Measurements from ENCODE around the gene EVPL.

The EVPL gene

GRCh38 chr17:76000016-76000754 is 26.9 kb downstream of the EVPL start:
- POLR2A ChIA-PET: no interaction called here
- Histone ChIP-seq H3K4me3 (ENCODE audit: control insufficient read depth in 1 of 7, extremely low read depth in 1 of 7, insufficient read depth in 4 of 7, low read depth in 2 of 7, low read length in 6 of 7) (no peak overlapping the region), H3K4me1 (ENCODE audit: control extremely low read depth in 1 of 4, control insufficient read depth in 4 of 4, insufficient read depth in 4 of 4, low read length in 3 of 4) (peaks cover 0 to 34% (median 18%) of the 10 kb centered on the region in 4 experiments), H3K36me3 (ENCODE audit: control insufficient read depth in 4 of 4, insufficient read depth in 4 of 4, low read length in 3 of 4) (peaks cover 0 to 26% (median 14%) of the 10 kb centered on the region in 4 experiments), H3K27me3 (replicated peaks in 2 of 5; ENCODE audit: control insufficient read depth in 4 of 5, insufficient read depth in 5 of 5, low read length in 4 of 5) (no peaks in the 10 kb centered on the region), H3K27ac (ENCODE audit: insufficient read depth in 1 of 2, low read depth in 1 of 2, low read length in 2 of 2, poor library complexity in 1 of 2, severe bottlenecking in 2 of 2) (no peak overlapping the region), H3K9me3 (ENCODE audit: control extremely low read depth in 1 of 5, control insufficient read depth in 4 of 5, insufficient read depth in 2 of 5, low read depth in 1 of 5, low read length in 4 of 5) (no peaks in the 10 kb centered on the region)
- CTCF ChIA-PET: interaction anchor here (0.7 to 14.8 kb wide), 16 partner anchors 8 to 282 kb away, joined by 3 to 183 read pairs (median 3); partner anchors contain the start of gene EVPL
- peak; percentile 54 to 73 (median 70) for DNase-seq
- 74% methylated on average over 30 of the region's 31 CpGs for WGBS (ENCODE audit: insufficient coverage)

- Histone ChIP-seq H3K27ac (ENCODE audit: insufficient read depth in 1 of 2, low read depth in 1 of 2, low read length in 2 of 2, poor library complexity in 1 of 2, severe bottlenecking in 2 of 2) (no peak overlapping the region), H3K27me3 (replicated peaks in 2 of 5; ENCODE audit: control insufficient read depth in 4 of 5, insufficient read depth in 5 of 5, low read length in 4 of 5) (no peaks in the 10 kb centered on the region), H3K36me3 (ENCODE audit: control insufficient read depth in 4 of 4, insufficient read depth in 4 of 4, low read length in 3 of 4) (peaks cover 0 to 17% (median 13%) of the 10 kb centered on the region in 4 experiments), H3K4me3 (ENCODE audit: control insufficient read depth in 1 of 7, extremely low read depth in 1 of 7, insufficient read depth in 4 of 7, low read depth in 2 of 7, low read length in 6 of 7) (no peak overlapping the region), H3K9me3 (ENCODE audit: control extremely low read depth in 1 of 5, control insufficient read depth in 4 of 5, insufficient read depth in 2 of 5, low read depth in 1 of 5, low read length in 4 of 5) (no peaks in the 10 kb centered on the region), H3K4me1 (ENCODE audit: control extremely low read depth in 1 of 4, control insufficient read depth in 4 of 4, insufficient read depth in 4 of 4, low read length in 3 of 4) (peaks cover 0 to 33% (median 16%) of the 10 kb centered on the region in 4 experiments)
- no peak for DNase-seq
- ChIA-PET POLR2A (no interaction called here), CTCF (interaction anchor here (0.7 to 14.8 kb wide), 10 partner anchors 8 to 659 kb away, joined by 3 to 183 read pairs (median 4); partner anchors contain the start of gene MRPL38)
- WGBS (ENCODE audit: insufficient coverage): 96% methylated on average over 8 of the region's 9 CpGs
These were observed 28.7 kb downstream of the EVPL start for GRCh38 chr17:75998327-75998795.

- no peaks in the 10 kb centered on the region for H3K27me3 ChIP-seq (replicated peaks in 2 of 5; ENCODE audit: control insufficient read depth in 4 of 5, insufficient read depth in 5 of 5, low read length in 4 of 5)
- WGBS (ENCODE audit: insufficient coverage): 5% methylated on average over 16 of the region's 18 CpGs
- peak overlapping the region; percentile 40 to 76 for H3K27ac ChIP-seq (ENCODE audit: insufficient read depth in 1 of 2, low read depth in 1 of 2, low read length in 2 of 2, poor library complexity in 1 of 2, severe bottlenecking in 2 of 2)
- ChIA-PET POLR2A (interaction anchor here (0.7 to 1.7 kb wide), 3 partner anchors 16 to 97 kb away, joined by 3 to 6 read pairs (median 6); partner anchors contain the start of genes ACOX1 and TEN1), CTCF (interaction anchor here (0.6 to 14.8 kb wide), 9 partner anchors 9 to 402 kb away, joined by 3 to 183 read pairs (median 4); partner anchors contain the start of gene MRPL38)
- peak overlapping the region in 6 of 7 experiments; percentile 13 to 53 (median 36) for H3K4me3 ChIP-seq (ENCODE audit: control insufficient read depth in 1 of 7, extremely low read depth in 1 of 7, insufficient read depth in 4 of 7, low read depth in 2 of 7, low read length in 6 of 7)
- DNase-seq: peak; percentile 52 to 76 (median 71)
- no peaks in the 10 kb centered on the region for H3K9me3 ChIP-seq (ENCODE audit: control extremely low read depth in 1 of 5, control insufficient read depth in 4 of 5, insufficient read depth in 2 of 5, low read depth in 1 of 5, low read length in 4 of 5)
- peaks cover 0 to 11% (median 6%) of the 10 kb centered on the region in 4 experiments for H3K36me3 ChIP-seq (ENCODE audit: control insufficient read depth in 4 of 4, insufficient read depth in 4 of 4, low read length in 3 of 4)
- H3K4me1 ChIP-seq (ENCODE audit: control extremely low read depth in 1 of 4, control insufficient read depth in 4 of 4, insufficient read depth in 4 of 4, low read length in 3 of 4): peaks cover 0 to 33% (median 16%) of the 10 kb centered on the region in 4 experiments
These were observed 30.2 kb downstream of the EVPL start for GRCh38 chr17:75996665-75997590.

GRCh38 chr17:75995385-75995925 is 31.7 kb downstream of the EVPL start:
- peaks cover 0 to 15% (median 8%) of the 10 kb centered on the region in 4 experiments for H3K36me3 ChIP-seq (ENCODE audit: control insufficient read depth in 4 of 4, insufficient read depth in 4 of 4, low read length in 3 of 4)
- POLR2A ChIA-PET: no interaction called here
- CTCF ChIA-PET: interaction anchor here (4.4 to 14.8 kb wide), 3 partner anchors 11 to 90 kb away, joined by 17 to 183 read pairs (median 33); partner anchors contain the start of gene MRPL38

GRCh38 chr17:75994802-75995370 is 32.2 kb downstream of the EVPL start:
- ChIA-PET CTCF (interaction anchor here (4.4 to 14.8 kb wide), 3 partner anchors 11 to 90 kb away, joined by 17 to 183 read pairs (median 33); partner anchors contain the start of gene MRPL38), POLR2A (no interaction called here)
- Histone ChIP-seq H3K4me3 (ENCODE audit: control insufficient read depth in 1 of 7, extremely low read depth in 1 of 7, insufficient read depth in 4 of 7, low read depth in 2 of 7, low read length in 6 of 7) (no peak overlapping the region), H3K4me1 (ENCODE audit: control extremely low read depth in 1 of 4, control insufficient read depth in 4 of 4, insufficient read depth in 4 of 4, low read length in 3 of 4) (peaks cover 0 to 28% (median 16%) of the 10 kb centered on the region in 4 experiments), H3K27me3 (replicated peaks in 2 of 5; ENCODE audit: control insufficient read depth in 4 of 5, insufficient read depth in 5 of 5, low read length in 4 of 5) (no peaks in the 10 kb centered on the region), H3K27ac (ENCODE audit: insufficient read depth in 1 of 2, low read depth in 1 of 2, low read length in 2 of 2, poor library complexity in 1 of 2, severe bottlenecking in 2 of 2) (no peak overlapping the region), H3K9me3 (ENCODE audit: control extremely low read depth in 1 of 5, control insufficient read depth in 4 of 5, insufficient read depth in 2 of 5, low read depth in 1 of 5, low read length in 4 of 5) (no peaks in the 10 kb centered on the region), H3K36me3 (ENCODE audit: control insufficient read depth in 4 of 4, insufficient read depth in 4 of 4, low read length in 3 of 4) (peaks cover 0 to 15% (median 7%) of the 10 kb centered on the region in 4 experiments)
- WGBS (ENCODE audit: insufficient coverage): 100% methylated on average over 4 of the region's 5 CpGs
- no peak for DNase-seq

More at GRCh38 chr17:75995385-75995925, 31.7 kb downstream of the EVPL start:
- peaks cover 0 to 33% (median 16%) of the 10 kb centered on the region in 4 experiments for H3K4me1 ChIP-seq (ENCODE audit: control extremely low read depth in 1 of 4, control insufficient read depth in 4 of 4, insufficient read depth in 4 of 4, low read length in 3 of 4)
- H3K27me3 ChIP-seq (replicated peaks in 2 of 5; ENCODE audit: control insufficient read depth in 4 of 5, insufficient read depth in 5 of 5, low read length in 4 of 5): no peaks in the 10 kb centered on the region
- H3K9me3 ChIP-seq (ENCODE audit: control extremely low read depth in 1 of 5, control insufficient read depth in 4 of 5, insufficient read depth in 2 of 5, low read depth in 1 of 5, low read length in 4 of 5): no peaks in the 10 kb centered on the region
- WGBS (ENCODE audit: insufficient coverage): 98% methylated on average over 5 of the region's 7 CpGs
- H3K4me3 ChIP-seq (ENCODE audit: control insufficient read depth in 1 of 7, extremely low read depth in 1 of 7, insufficient read depth in 4 of 7, low read depth in 2 of 7, low read length in 6 of 7): no peak overlapping the region
- no peak overlapping the region for H3K27ac ChIP-seq (ENCODE audit: insufficient read depth in 1 of 2, low read depth in 1 of 2, low read length in 2 of 2, poor library complexity in 1 of 2, severe bottlenecking in 2 of 2)
- DNase-seq: no peak

GRCh38 chr17:75991396-75991795 is 35.7 kb downstream of the EVPL start:
- peaks cover 0 to 15% (median 7%) of the 10 kb centered on the region in 4 experiments for H3K36me3 ChIP-seq (ENCODE audit: control insufficient read depth in 4 of 4, insufficient read depth in 4 of 4, low read length in 3 of 4)
- no peaks in the 10 kb centered on the region for H3K27me3 ChIP-seq (replicated peaks in 2 of 5; ENCODE audit: control insufficient read depth in 4 of 5, insufficient read depth in 5 of 5, low read length in 4 of 5)
- CTCF ChIA-PET: no interaction called here
- H3K27ac ChIP-seq (ENCODE audit: insufficient read depth in 1 of 2, low read depth in 1 of 2, low read length in 2 of 2, poor library complexity in 1 of 2, severe bottlenecking in 2 of 2): no peak overlapping the region
- 97% methylated on average over 8 of the region's 9 CpGs for WGBS (ENCODE audit: insufficient coverage)
- DNase-seq: no peak
- H3K4me3 ChIP-seq (ENCODE audit: control insufficient read depth in 1 of 7, extremely low read depth in 1 of 7, insufficient read depth in 4 of 7, low read depth in 2 of 7, low read length in 6 of 7): no peak overlapping the region
- POLR2A ChIA-PET: no interaction called here
- H3K9me3 ChIP-seq (ENCODE audit: control extremely low read depth in 1 of 5, control insufficient read depth in 4 of 5, insufficient read depth in 2 of 5, low read depth in 1 of 5, low read length in 4 of 5): no peaks in the 10 kb centered on the region
- peaks cover 0 to 5% (median under 1%) of the 10 kb centered on the region in 4 experiments for H3K4me1 ChIP-seq (ENCODE audit: control extremely low read depth in 1 of 4, control insufficient read depth in 4 of 4, insufficient read depth in 4 of 4, low read length in 3 of 4)
